ENCODE results near the gene IMMP2L.

DNA sequence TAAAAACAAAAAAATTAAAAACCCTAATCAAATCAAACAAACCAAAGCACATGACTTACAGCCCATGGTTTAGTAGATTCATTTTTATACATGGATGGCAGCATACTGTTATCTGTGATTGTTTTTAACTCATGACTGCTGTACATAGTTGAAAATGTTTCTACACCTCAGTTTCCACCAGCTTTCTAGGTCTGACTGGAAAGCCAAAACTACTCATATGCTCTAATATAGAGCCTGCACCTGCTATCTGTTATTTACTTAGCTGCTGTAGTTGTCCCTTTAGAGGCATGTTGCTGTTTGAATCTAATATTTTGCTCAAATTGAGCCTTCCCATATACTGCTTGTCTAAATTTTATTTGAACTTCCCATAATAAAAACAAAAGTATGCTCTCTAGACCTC is 761.3 kb downstream of the IMMP2L start:
- TF ChIP-seq POLR2A (IDR thresholded peaks at IDR 0.05) (no peak), CTCF (IDR thresholded peaks at IDR 0.05) (no peak)

All from uterus (tissue), 2 donors.